A549 (cell line): ENCODE results near the gene EXOSC6. TPM values are rescaled to one million over a fixed set of nuclear protein-coding genes. Genes with fewer than 3 reads are reported as not detected.
"Not testable (repeated sequence)": the region's sequence is repeated elsewhere in the genome, so short reads cannot be mapped to it uniquely, and the experiment has no call there.

ENCODE experiments used
- ATAC-seq, 2 experiments: fragments of 200-7000 bp in 1 of 2; fragments of >200 bp in 1 of 2; cut with Nextera tagmentation in 1 of 2; cut with Tn5 transposase in 1 of 2; 3 replicates each; pipeline versions ENCODE4 v1.8.0 to v1.9.1; 2018 to 2020; ENCODE audit warnings: mild to moderate bottlenecking in 1 of 2, moderate library complexity in 1 of 2
- CTCF ChIA-PET: fragments of 300-600 bp; sonication (Branson Sonifier 250); formaldehyde crosslinking; extraction: SDS; loops from one replicate; lab custom pipeline; 2021; ENCODE audit warnings: antibody characterized with exemption, inconsistent platforms; lab: Yijun Ruan, JAX
- POLR2A ChIA-PET: fragments of 350-600 bp; formaldehyde crosslinking; extraction: SDS; loops from one replicate; lab custom pipeline; 2021; ENCODE audit warnings: antibody characterized with exemption, inconsistent platforms; lab: Yijun Ruan, JAX
- DNase-seq, 2 experiments: peaks; one replicate each; pipeline versions ENCODE4 v3.0.0 to v3.0.0-alpha.2; 2011 to 2016; ENCODE audit warnings: low read depth in 1 of 2, low spot score in 1 of 2
- FAIRE-seq: peaks from 2 replicates; lab custom pipeline; 2011; peaks lifted over from hg19 to GRCh38; lab: Jason Lieb, UNC
- H3K27ac ChIP-seq, 2 experiments: fragments of >200 bp; sonication (Bioruptor Twin); formaldehyde crosslinking; 3 replicates each; pipeline ENCODE4 v1.5.1; 2016 to 2017
- H3K4me1 ChIP-seq: fragments of >200 bp; sonication (Bioruptor Twin); formaldehyde crosslinking; 3 replicates; pipeline ENCODE4 v1.6.1; 2016
- H3K4me2 ChIP-seq: fragments of >200 bp; sonication (Bioruptor Twin); formaldehyde crosslinking; 3 replicates; pipeline ENCODE4 v1.6.1; 2016
- H3K4me3 ChIP-seq: fragments of >200 bp; sonication (Bioruptor Twin); formaldehyde crosslinking; 3 replicates; pipeline ENCODE4 v1.5.1; 2016
- H3K9me3 ChIP-seq: fragments of >200 bp; sonication (Bioruptor Twin); formaldehyde crosslinking; 3 replicates; pipeline ENCODE4 v1.6.1; 2016
- WGBS: methylation state at CpG from one replicate; pipeline ENCODE4 v1.1.6; 2017; ENCODE audit errors: missing lambda C conversion rate; 5-methylcytosine and 5-hydroxymethylcytosine counted together
- polyA plus RNA-seq, 4 experiments: library from polyadenylated mRNA; depleted of rRNA in 3 of 4; stranded (reverse); fragments of >200 nt; fragmentation: RNase III in 1 of 4; extraction: RNeasy Plus Mini Kit Qiagen cat#74134 plus additional on column Dnase treatment in 1 of 4; gene quantifications; 2 replicates in 3 of 4; 3 replicates in 1 of 4; pipeline ENCODE4 v1.2.3, GENCODE V29; 2011 to 2017

EXOSC6 gene
- polyA plus RNA-seq, 2 of the 4 experiments (the other 2 are of a cell fraction): 12.2 to 15.0 TPM

- POLR2A ChIA-PET, FAIRE-seq, CTCF ChIA-PET, H3K9me3 ChIP-seq, H3K4me2 ChIP-seq, H3K4me1 ChIP-seq, H3K4me3 ChIP-seq, ATAC-seq, DNase-seq, H3K27ac ChIP-seq: not testable (repeated sequence)
- WGBS: no CpG with 5 or more reads among the region's 24 CpGs
Measured at GRCh38 chr16:70224645-70225044, 27.1 kb downstream of the EXOSC6 start.

- 100% methylated on average over 1 of the region's 3 CpGs for WGBS
- H3K4me3 ChIP-seq, POLR2A ChIA-PET, DNase-seq, FAIRE-seq, H3K27ac ChIP-seq, ATAC-seq, H3K4me1 ChIP-seq, H3K9me3 ChIP-seq, H3K4me2 ChIP-seq: not testable (repeated sequence)
- CTCF ChIA-PET: interaction anchor here (0.6 kb wide), 1 partner anchor 44 kb away, joined by 3 read pairs; no protein-coding TSS in a partner anchor
Measured at GRCh38 chr16:70223971-70224513, 27.7 kb downstream of the EXOSC6 start.

GRCh38 chr16:70223216-70223615 lies 28.5 kb downstream of the EXOSC6 start:
- H3K27ac ChIP-seq, CTCF ChIA-PET, DNase-seq, POLR2A ChIA-PET, FAIRE-seq, H3K4me2 ChIP-seq, H3K9me3 ChIP-seq, H3K4me1 ChIP-seq, H3K4me3 ChIP-seq, ATAC-seq: not testable (repeated sequence)
- no CpG with 5 or more reads among the region's 2 CpGs for WGBS

- WGBS: 89% methylated on average over 2 of the region's 2 CpGs
- DNase-seq, POLR2A ChIA-PET, CTCF ChIA-PET, FAIRE-seq, H3K4me2 ChIP-seq, H3K9me3 ChIP-seq, H3K27ac ChIP-seq, H3K4me3 ChIP-seq, ATAC-seq, H3K4me1 ChIP-seq: not testable (repeated sequence)
Measured at GRCh38 chr16:70222574-70222973, 29.2 kb downstream of the EXOSC6 start.

- H3K4me1 ChIP-seq, H3K9me3 ChIP-seq, CTCF ChIA-PET, FAIRE-seq, H3K27ac ChIP-seq, POLR2A ChIA-PET, H3K4me3 ChIP-seq, H3K4me2 ChIP-seq, DNase-seq, ATAC-seq: not testable (repeated sequence)
- WGBS: 83% methylated on average over 2 of the region's 2 CpGs
Measured at GRCh38 chr16:70218586-70218985, 33.2 kb downstream of the EXOSC6 start.

- H3K9me3 ChIP-seq, FAIRE-seq, H3K4me2 ChIP-seq, H3K27ac ChIP-seq, DNase-seq, POLR2A ChIA-PET, H3K4me1 ChIP-seq, H3K4me3 ChIP-seq, CTCF ChIA-PET, ATAC-seq: not testable (repeated sequence)
- WGBS: 93% methylated on average over 5 of the region's 6 CpGs
Measured at GRCh38 chr16:70206382-70206781, 45.4 kb downstream of the EXOSC6 start.

- FAIRE-seq, CTCF ChIA-PET: not testable (repeated sequence)
- no CpG with 5 or more reads among the region's 46 CpGs for WGBS
Measured at GRCh38 chr16:70204668-70205405, 46.9 kb downstream of the EXOSC6 start.

GRCh38 chr16:70204010-70204409 lies 47.7 kb downstream of the EXOSC6 start:
- DNase-seq, FAIRE-seq, H3K4me3 ChIP-seq, H3K4me1 ChIP-seq, POLR2A ChIA-PET, H3K4me2 ChIP-seq, CTCF ChIA-PET, ATAC-seq, H3K27ac ChIP-seq, H3K9me3 ChIP-seq: not testable (repeated sequence)
- WGBS: 80% methylated on average over 10 of the region's 29 CpGs

More at GRCh38 chr16:70204668-70205405, 46.9 kb downstream of the EXOSC6 start:
- POLR2A ChIA-PET, ATAC-seq, H3K4me2 ChIP-seq, H3K9me3 ChIP-seq, H3K27ac ChIP-seq, H3K4me1 ChIP-seq, DNase-seq, H3K4me3 ChIP-seq: not testable (repeated sequence)

- H3K27ac ChIP-seq, H3K9me3 ChIP-seq, CTCF ChIA-PET, FAIRE-seq, H3K4me1 ChIP-seq, ATAC-seq, H3K4me3 ChIP-seq, H3K4me2 ChIP-seq, POLR2A ChIA-PET, DNase-seq: not testable (repeated sequence)
- 83% methylated on average over 5 of the region's 7 CpGs for WGBS
Measured at GRCh38 chr16:70203508-70203907, 48.2 kb downstream of the EXOSC6 start.

GRCh38 chr16:70200063-70200462 lies 51.7 kb downstream of the EXOSC6 start:
- CTCF ChIA-PET, H3K27ac ChIP-seq, FAIRE-seq, H3K4me3 ChIP-seq, H3K9me3 ChIP-seq, H3K4me2 ChIP-seq, H3K4me1 ChIP-seq, DNase-seq, ATAC-seq: not testable (repeated sequence)
- POLR2A ChIA-PET: interaction anchor here (0.6 kb wide), 1 partner anchor 219 kb away, joined by 3 read pairs; no protein-coding TSS in a partner anchor
- WGBS: 86% methylated on average over 8 of the region's 8 CpGs

- ATAC-seq, H3K4me2 ChIP-seq, FAIRE-seq, CTCF ChIA-PET, H3K4me1 ChIP-seq, DNase-seq, POLR2A ChIA-PET, H3K4me3 ChIP-seq, H3K27ac ChIP-seq, H3K9me3 ChIP-seq: not testable (repeated sequence)
- WGBS: 81% methylated on average over 9 of the region's 9 CpGs
Measured at GRCh38 chr16:70199170-70199569, 52.6 kb downstream of the EXOSC6 start.
